Measurements from ENCODE around the gene VWA1. TPM values are rescaled to one million over a fixed set of nuclear protein-coding genes. Genes with fewer than 3 reads are reported as not detected.
A peak's percentile ranks its signal among the peaks of the same experiment; 100 is the strongest.

Gene VWA1
- total and polyA plus RNA-seq, 10 of the 15 experiments (the other 5 are each of a cell fraction or from before 2014, with no cell fraction given), result 0.02 to 1.7 (median 0.32) TPM; not detected in 2

DNA sequence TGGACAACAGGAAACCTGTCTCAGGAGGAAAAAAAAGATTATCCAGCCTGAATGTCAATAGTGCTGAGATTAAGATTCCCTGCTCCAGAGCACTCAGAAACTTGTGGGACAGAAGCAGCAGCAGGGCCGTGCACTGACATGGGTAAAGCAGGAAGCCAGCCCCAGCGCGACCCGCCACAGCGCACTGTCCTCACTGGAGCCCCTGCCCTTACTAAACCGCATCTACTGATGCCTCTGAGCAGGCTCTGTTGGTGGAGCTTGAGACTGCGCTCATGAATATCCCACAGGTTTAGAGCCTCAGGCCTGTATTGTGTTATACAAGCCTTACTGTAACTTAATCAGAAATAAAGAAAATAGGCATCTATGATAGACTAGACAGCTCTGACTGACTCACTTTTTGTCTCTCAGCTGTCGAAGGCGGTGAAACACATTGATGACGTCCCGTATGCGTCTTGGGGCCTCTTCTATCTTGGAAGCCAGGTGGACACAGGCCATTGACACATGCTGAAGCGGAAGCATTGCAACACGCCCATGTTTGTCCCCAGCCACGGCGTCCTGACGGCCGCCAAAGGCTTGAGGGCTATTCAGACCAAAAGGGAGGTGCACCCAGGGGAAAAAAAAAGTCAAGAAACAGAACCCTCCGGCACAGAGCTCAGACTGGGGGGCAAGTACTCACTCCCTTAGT lies 37.5 kb upstream of the VWA1 start:
- peak overlapping the region; percentile 91 for H3K4me3 ChIP-seq
- TF ChIP-seq SMAD5 (IDR thresholded peaks at IDR 0.05; ENCODE audit: low read depth), result no peak
- peak; percentile 24; the same call in 1 of the 2 replicates for TF ChIP-seq POLR2A (IDR thresholded peaks at IDR 0.05; ENCODE audit: low read depth, low read length)
- TF ChIP-seq POLR2AphosphoS5 (IDR thresholded peaks at IDR 0.05; ENCODE audit: low read length), result peak; percentile 42; the same call in 1 of the 2 replicates
- TF ChIP-seq, protein P1, sequence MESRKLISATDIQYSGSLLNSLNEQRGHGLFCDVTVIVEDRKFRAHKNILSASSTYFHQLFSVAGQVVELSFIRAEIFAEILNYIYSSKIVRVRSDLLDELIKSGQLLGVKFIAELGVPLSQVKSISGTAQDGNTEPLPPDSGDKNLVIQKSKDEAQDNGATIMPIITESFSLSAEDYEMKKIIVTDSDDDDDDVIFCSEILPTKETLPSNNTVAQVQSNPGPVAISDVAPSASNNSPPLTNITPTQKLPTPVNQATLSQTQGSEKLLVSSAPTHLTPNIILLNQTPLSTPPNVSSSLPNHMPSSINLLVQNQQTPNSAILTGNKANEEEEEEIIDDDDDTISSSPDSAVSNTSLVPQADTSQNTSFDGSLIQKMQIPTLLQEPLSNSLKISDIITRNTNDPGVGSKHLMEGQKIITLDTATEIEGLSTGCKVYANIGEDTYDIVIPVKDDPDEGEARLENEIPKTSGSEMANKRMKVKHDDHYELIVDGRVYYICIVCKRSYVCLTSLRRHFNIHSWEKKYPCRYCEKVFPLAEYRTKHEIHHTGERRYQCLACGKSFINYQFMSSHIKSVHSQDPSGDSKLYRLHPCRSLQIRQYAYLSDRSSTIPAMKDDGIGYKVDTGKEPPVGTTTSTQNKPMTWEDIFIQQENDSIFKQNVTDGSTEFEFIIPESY (IDR thresholded peaks at IDR 0.05), result peak; percentile 91
- no peak for TF ChIP-seq USF1 (IDR thresholded peaks at IDR 0.05; ENCODE audit: borderline replicate concordance, extremely low read length, insufficient read depth, low read depth, low read length)
- TF ChIP-seq SRF (IDR thresholded peaks at IDR 0.05; ENCODE audit: low read depth in 2 of 2, low read length in 2 of 2), result peak; percentile 60 to 79; a peak in 2 of 4 replicates
- ATAC-seq (no peak), FAIRE-seq (no peak), DNase-seq (ENCODE audit: low read depth, low spot score) (no peak)
- H3K9me3 ChIP-seq (replicated peaks; ENCODE audit: control insufficient read depth, insufficient read depth, low read length), result no peaks in the 10 kb centered on the region
- H3K27me3 ChIP-seq (replicated peaks in 1 of 2; ENCODE audit: control insufficient read depth in 2 of 2, insufficient read depth in 2 of 2, low read length in 1 of 2), result no peaks in the 10 kb centered on the region
- H3K36me3 ChIP-seq (ENCODE audit: control insufficient read depth in 2 of 2, insufficient read depth in 2 of 2, low read length in 1 of 2), result peaks cover 28 to 35% of the 10 kb centered on the region in 2 experiments
- H3K79me2 ChIP-seq (ENCODE audit: control insufficient read depth, insufficient read depth, low read length), result peaks cover 58% of the 10 kb centered on the region
- in situ Hi-C loops (cut with MboI), result no loop called here
- intact Hi-C loops (cut with micrococcal nuclease; ENCODE audit: unreplicated experiment), result loop anchor here (2.0 kb wide), 2 partner anchors 43 to 49 kb away; partner anchors contain the start of gene DVL1
- H2AFZ ChIP-seq (ENCODE audit: control insufficient read depth, low read depth, low read length), result no peak overlapping the region
- peak overlapping the region; percentile 80 for H3K9ac ChIP-seq (ENCODE audit: control insufficient read depth, insufficient read depth, low read length)
- ChIA-PET SMC1A (ENCODE audit: uncharacterized antibody, unreplicated experiment) (interaction anchor here (1.0 to 1.4 kb wide), 2 partner anchors 11 to 107 kb away, joined by 3 read pairs; no protein-coding TSS in a partner anchor), POLR2A (interaction anchor here (0.5 to 2.2 kb wide), 2 partner anchors 9 to 17 kb away, joined by 3 to 15 read pairs; partner anchors contain the start of gene MRPL20), RAD21 (ENCODE audit: unreplicated experiment) (no interaction called here), CTCF (interaction anchor here (1.0 to 2.7 kb wide), 4 partner anchors 22 to 108 kb away, joined by 4 to 6 read pairs (median 4); no protein-coding TSS in a partner anchor)
- peak overlapping the region; percentile 84 for H3K27ac ChIP-seq (ENCODE audit: control insufficient read depth, insufficient read depth)
- H3K4me1 ChIP-seq (ENCODE audit: control insufficient read depth, insufficient read depth, low read length), result peaks cover 26% of the 10 kb centered on the region
- 37% methylated on average over 19 of the region's 19 CpGs for WGBS (ENCODE audit: insufficient coverage, insufficient replicate concordance, low lambda C conversion rate, missing lambda C conversion rate)
- H3K4me2 ChIP-seq (ENCODE audit: control insufficient read depth, insufficient read depth), result peak overlapping the region; percentile 58
- no peaks in the 10 kb centered on the region; the same call in 1 of the 2 replicates for H4K20me1 ChIP-seq (ENCODE audit: control insufficient read depth, insufficient read depth)
- TSS peak; percentile 68 for BruUV-seq (replicated peaks)
